ENCODE measurements around the gene GABRB3.
"Not testable (repeated sequence)": the region's sequence is repeated elsewhere in the genome, so short reads cannot be mapped to it uniquely, and the experiment has no call there.

The GABRB3 gene

GRCh38 chr15:26720546-26720945 is 52.3 kb downstream of the GABRB3 start:
- DNase-seq (ENCODE audit: low spot score) (no peak), ATAC-seq (ENCODE audit: low read depth) (no peak)
- Histone ChIP-seq H3K9me3 (ENCODE audit: severe bottlenecking) (peaks cover 4% of the 10 kb centered on the region), H3K4me3 (ENCODE audit: severe bottlenecking) (no peak overlapping the region), H3K27me3 (ENCODE audit: insufficient read depth, poor library complexity, severe bottlenecking) (no peaks in the 10 kb centered on the region), H3K4me1 (ENCODE audit: insufficient read depth, poor library complexity, severe bottlenecking) (no peaks in the 10 kb centered on the region), H3K27ac (ENCODE audit: poor library complexity, severe bottlenecking) (no peak overlapping the region), H3K36me3 (ENCODE audit: low read depth) (no peaks in the 10 kb centered on the region)
- no peak for TF ChIP-seq CTCF (IDR thresholded peaks at IDR 0.05; ENCODE audit: poor library complexity, severe bottlenecking)

DNA sequence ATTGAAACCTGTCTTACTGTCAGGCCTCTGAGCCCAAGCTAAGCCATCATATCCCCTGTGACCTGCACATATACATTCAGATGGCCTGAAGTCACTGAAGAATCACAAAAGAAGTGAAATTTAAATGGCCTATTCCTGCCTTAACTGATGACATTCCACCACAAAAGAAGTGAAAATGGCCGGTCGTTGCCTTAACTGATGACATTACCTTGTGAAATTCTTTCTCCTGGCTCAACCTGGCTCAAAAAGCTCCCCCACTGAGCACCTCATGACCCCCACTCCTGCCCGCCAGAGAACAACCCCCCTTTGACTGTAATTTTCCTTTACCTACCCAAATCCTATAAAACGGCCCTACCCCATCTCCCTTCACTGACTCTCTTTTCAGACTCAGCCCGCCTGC is 53.0 kb downstream of the GABRB3 start:
- H3K4me3 ChIP-seq (ENCODE audit: severe bottlenecking); H3K27ac ChIP-seq (ENCODE audit: poor library complexity, severe bottlenecking); ATAC-seq (ENCODE audit: low read depth); H3K36me3 ChIP-seq (ENCODE audit: low read depth); H3K9me3 ChIP-seq (ENCODE audit: severe bottlenecking); H3K27me3 ChIP-seq (ENCODE audit: insufficient read depth, poor library complexity, severe bottlenecking); H3K4me1 ChIP-seq (ENCODE audit: insufficient read depth, poor library complexity, severe bottlenecking); DNase-seq (ENCODE audit: low spot score): not testable (repeated sequence)

GRCh38 chr15:26716069-26716468 is 56.8 kb downstream of the GABRB3 start:
- Histone ChIP-seq H3K9me3 (ENCODE audit: severe bottlenecking) (peaks cover 4% of the 10 kb centered on the region), H3K27me3 (ENCODE audit: insufficient read depth, poor library complexity, severe bottlenecking) (no peaks in the 10 kb centered on the region), H3K36me3 (ENCODE audit: low read depth) (no peaks in the 10 kb centered on the region), H3K4me3 (ENCODE audit: severe bottlenecking) (no peak overlapping the region), H3K27ac (ENCODE audit: poor library complexity, severe bottlenecking) (no peak overlapping the region), H3K4me1 (ENCODE audit: insufficient read depth, poor library complexity, severe bottlenecking) (no peaks in the 10 kb centered on the region)
- ATAC-seq (ENCODE audit: low read depth) (no peak), DNase-seq (ENCODE audit: low spot score) (no peak)
- TF ChIP-seq CTCF (IDR thresholded peaks at IDR 0.05; ENCODE audit: poor library complexity, severe bottlenecking) = no peak

GRCh38 chr15:26713498-26713897 is 59.4 kb downstream of the GABRB3 start:
- no peaks in the 10 kb centered on the region for H3K4me1 ChIP-seq (ENCODE audit: insufficient read depth, poor library complexity, severe bottlenecking)

GRCh38 chr15:26712335-26712734 is 60.5 kb downstream of the GABRB3 start:
- no peaks in the 10 kb centered on the region for H3K27me3 ChIP-seq (ENCODE audit: insufficient read depth, poor library complexity, severe bottlenecking)
- DNase-seq (ENCODE audit: low spot score) (no peak), ATAC-seq (ENCODE audit: low read depth) (no peak)
- no peaks in the 10 kb centered on the region for H3K4me1 ChIP-seq (ENCODE audit: insufficient read depth, poor library complexity, severe bottlenecking)
- no peak overlapping the region for H3K4me3 ChIP-seq (ENCODE audit: severe bottlenecking)
- H3K36me3 ChIP-seq (ENCODE audit: low read depth) = no peaks in the 10 kb centered on the region
- TF ChIP-seq CTCF (IDR thresholded peaks at IDR 0.05; ENCODE audit: poor library complexity, severe bottlenecking) = no peak
- H3K9me3 ChIP-seq (ENCODE audit: severe bottlenecking) = no peaks in the 10 kb centered on the region
- no peak overlapping the region for H3K27ac ChIP-seq (ENCODE audit: poor library complexity, severe bottlenecking)

More at GRCh38 chr15:26713498-26713897, 59.4 kb downstream of the GABRB3 start:
- Histone ChIP-seq H3K27ac (ENCODE audit: poor library complexity, severe bottlenecking) (no peak overlapping the region), H3K9me3 (ENCODE audit: severe bottlenecking) (no peaks in the 10 kb centered on the region), H3K27me3 (ENCODE audit: insufficient read depth, poor library complexity, severe bottlenecking) (no peaks in the 10 kb centered on the region), H3K36me3 (ENCODE audit: low read depth) (no peaks in the 10 kb centered on the region), H3K4me3 (ENCODE audit: severe bottlenecking) (no peak overlapping the region)
- TF ChIP-seq CTCF (IDR thresholded peaks at IDR 0.05; ENCODE audit: poor library complexity, severe bottlenecking) = no peak
- DNase-seq (ENCODE audit: low spot score) = no peak
- ATAC-seq (ENCODE audit: low read depth) = no peak

Data from RWPE2 (cell line).